HepG2 (cell line): ENCODE results near the gene DPY19L3. TPM values are rescaled to one million over a fixed set of nuclear protein-coding genes. Genes with fewer than 3 reads are reported as not detected.

Source experiments
- ASH2L ChIP-seq: fragments of 300-600, 200-600 bp; sonication (generic); IDR thresholded peaks from 2 replicates; pipeline ENCODE4 v1.7.0; 2017; ENCODE audit warnings: low read depth, mild to moderate bottlenecking, moderate library complexity, mixed read lengths, low read length; ENCODE audit not compliant: insufficient read length
- HIVEP1 ChIP-seq: sonication (generic); formaldehyde crosslinking; IDR thresholded peaks from 2 replicates; pipeline ENCODE4 v1.4.0; 2020; ENCODE audit warnings: mild to moderate bottlenecking, missing genetic modification reagents
- HOXA9 ChIP-seq: sonication (generic); formaldehyde crosslinking; IDR thresholded peaks from 2 replicates; pipeline ENCODE4 v1.8.1; 2022; ENCODE audit warnings: missing genetic modification reagents, mild to moderate bottlenecking, moderate library complexity, borderline replicate concordance
- KMT2A ChIP-seq: sonication (generic); formaldehyde crosslinking; IDR thresholded peaks from 2 replicates; pipeline ENCODE4 v1.4.0; 2020; ENCODE audit warnings: missing genetic modification reagents
- MIXL1 ChIP-seq: IDR thresholded peaks from 2 replicates; pipeline ENCODE4 v1.6.1; 2016
- NONO ChIP-seq, 2 experiments: fragments of 450-650 bp in 1 of 2; sonication (generic) in 1 of 2; formaldehyde crosslinking in 1 of 2; IDR thresholded peaks in 1 of 2; conservative IDR thresholded peaks in 1 of 2; 2 replicates each; pipeline versions ENCODE4 v1.6.1 to v1.8.0; 2017 to 2022; ENCODE audit warnings: mild to moderate bottlenecking in 1 of 2, missing genetic modification reagents in 1 of 2, moderate library complexity in 1 of 2
- PHF21A ChIP-seq: sonication (generic); formaldehyde crosslinking; IDR thresholded peaks from 2 replicates; pipeline ENCODE4 v1.5.0; 2020; ENCODE audit warnings: mild to moderate bottlenecking, missing genetic modification reagents
- YEATS4 ChIP-seq: sonication (generic); formaldehyde crosslinking; IDR thresholded peaks from 2 replicates; pipeline ENCODE4 v1.4.0; 2020; ENCODE audit warnings: missing genetic modification reagents, borderline replicate concordance
- ZNF143 ChIP-seq: sonication (generic); formaldehyde crosslinking; IDR thresholded peaks from 2 replicates; pipeline ENCODE4 v1.4.0; 2020; ENCODE audit warnings: missing genetic modification reagents
- ZNF225 ChIP-seq: sonication (generic); formaldehyde crosslinking; IDR thresholded peaks from 2 replicates; pipeline ENCODE4 v1.4.0; 2020; ENCODE audit warnings: mild to moderate bottlenecking, missing genetic modification reagents
- ZNF34 ChIP-seq: sonication (generic); formaldehyde crosslinking; IDR thresholded peaks from 2 replicates; pipeline ENCODE4 v1.4.0; 2020; ENCODE audit warnings: mild to moderate bottlenecking, missing genetic modification reagents, borderline replicate concordance
- ZNF556 ChIP-seq: sonication (generic); formaldehyde crosslinking; IDR thresholded peaks from 2 replicates; pipeline ENCODE4 v1.4.0; 2020; ENCODE audit warnings: mild to moderate bottlenecking, missing genetic modification reagents, borderline replicate concordance
- ZNF772 ChIP-seq: sonication (generic); formaldehyde crosslinking; IDR thresholded peaks from 2 replicates; pipeline ENCODE4 v1.5.0; 2020; ENCODE audit warnings: mild to moderate bottlenecking, missing genetic modification reagents
- polyA plus RNA-seq, 8 experiments: library from polyadenylated mRNA; depleted of rRNA in 3 of 8; stranded (reverse) in 7 of 8; unstranded in 1 of 8; fragments of >200 nt; fragmentation: Illumina TruSeq in 4 of 8; extraction: Trizol in 4 of 8; gene quantifications; 2 replicates each; pipeline versions ENCODE4 v1.2.1 to v1.2.3, GENCODE V29; 2011 to 2016; ENCODE audit warnings: low read depth in 4 of 8, missing spikeins in 1 of 8, mixed read lengths in 1 of 8; ENCODE audit not compliant: insufficient read depth in 1 of 8
- total RNA-seq, 5 experiments: library from RNA; depleted of rRNA; stranded (reverse); fragments of >200 nt; fragmentation: Illumina TruSeq; extraction: Trizol; gene quantifications; 2 replicates each; pipeline ENCODE4 v1.2.3, GENCODE V29; 2016; ENCODE audit warnings: low read depth in 1 of 5
- TF ChIP-seq, protein P1 (sequence below): sonication (generic); formaldehyde crosslinking; IDR thresholded peaks from 2 replicates; pipeline ENCODE4 v1.9.0; 2022; ENCODE audit warnings: missing genetic modification reagents, mild to moderate bottlenecking, borderline replicate concordance
- TF ChIP-seq, protein P2 (sequence below): fragments of 450-650 bp; IDR thresholded peaks from 2 replicates; pipeline ENCODE4 v1.6.1; 2017; ENCODE audit warnings: mild to moderate bottlenecking
- TF ChIP-seq, protein P3 (sequence below): sonication (generic); formaldehyde crosslinking; IDR thresholded peaks from 2 replicates; pipeline ENCODE4 v1.8.1; 2022; ENCODE audit warnings: low read depth, mild to moderate bottlenecking, missing genetic modification reagents
- TF ChIP-seq, protein P4 (sequence below): IDR thresholded peaks from 2 replicates; pipeline ENCODE4 v1.6.1; 2016; ENCODE audit warnings: missing compliant biosample characterization, missing genetic modification reagents, borderline replicate concordance

DPY19L3 gene
- total and polyA plus RNA-seq, 2 of the 13 experiments (the other 11 are each of a cell fraction or from before 2014, with no cell fraction given), result 21.6 to 25.2 TPM

DNA sequence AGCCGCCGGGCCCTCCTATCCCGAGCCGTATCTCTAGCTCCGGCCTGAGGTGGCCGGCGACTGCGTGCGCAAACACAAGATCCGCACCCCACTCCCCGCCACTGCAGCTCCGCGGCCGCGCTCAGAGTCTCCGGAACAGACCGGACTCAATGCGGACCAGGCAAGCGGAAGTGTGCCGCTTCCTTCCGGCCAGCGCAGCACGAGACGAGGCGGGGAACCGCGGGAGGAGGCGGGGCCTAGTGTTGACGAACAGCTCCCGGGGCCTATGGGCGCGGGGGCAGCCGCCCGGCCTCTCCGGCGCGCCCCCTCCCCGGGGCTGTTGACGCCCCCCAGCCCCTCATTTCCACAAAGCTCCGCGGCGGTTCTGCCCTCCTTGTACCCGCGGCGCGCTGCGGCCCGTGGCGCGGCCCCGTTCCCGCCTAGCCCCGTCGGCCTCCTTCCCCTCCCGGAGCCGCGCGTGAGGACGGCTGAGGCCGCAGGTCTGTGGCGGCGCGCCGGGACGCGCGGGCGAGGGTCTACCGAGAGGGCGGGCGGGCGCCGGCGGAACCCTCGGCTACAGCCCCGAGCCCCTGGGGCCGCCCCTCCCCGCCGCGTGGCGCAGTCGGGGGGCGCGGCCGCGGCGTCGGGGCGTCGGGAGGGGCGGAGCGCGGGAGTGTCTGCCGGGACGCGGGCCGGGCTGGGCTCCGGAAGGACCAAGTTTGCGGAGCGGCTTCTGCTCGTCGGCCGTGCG, at the start of gene DPY19L3 (continued):
- TF ChIP-seq ZNF772 (0 out of 2 replicates have a peak, but pooled peaks have one; percentile 19), NONO (IDR thresholded peaks at IDR 0.05) (no peak), NONO (CRISPR knock-in tag; conservative IDR thresholded peaks at IDR 0.05) (peak; percentile 90), PHF21A (peak; percentile 52; the same call in 1 of the 2 replicates), KMT2A (CRISPR knock-in tag) (peak; percentile 79; the same call in 1 of the 2 replicates), MIXL1 (CRISPR knock-in tag) (peak; percentile 64; the same call in 1 of the 2 replicates), ZNF225 (0 out of 2 replicates have a peak, but pooled peaks have one; percentile 71), ZNF143 (0 out of 2 replicates have a peak, but pooled peaks have one; percentile 42), YEATS4 (CRISPR knock-in tag) (peak; percentile 89), ZNF556 (CRISPR knock-in tag) (peak; percentile 28; the same call in 1 of the 2 replicates), HIVEP1 (0 out of 2 replicates have a peak, but pooled peaks have one; percentile 84), HOXA9 (0 out of 2 replicates have a peak, but pooled peaks have one; percentile 64), ASH2L (peak; percentile 86), ZNF34 (CRISPR knock-in tag) (no peak; the same call in 1 of the 2 replicates)
- TF ChIP-seq, protein P1, sequence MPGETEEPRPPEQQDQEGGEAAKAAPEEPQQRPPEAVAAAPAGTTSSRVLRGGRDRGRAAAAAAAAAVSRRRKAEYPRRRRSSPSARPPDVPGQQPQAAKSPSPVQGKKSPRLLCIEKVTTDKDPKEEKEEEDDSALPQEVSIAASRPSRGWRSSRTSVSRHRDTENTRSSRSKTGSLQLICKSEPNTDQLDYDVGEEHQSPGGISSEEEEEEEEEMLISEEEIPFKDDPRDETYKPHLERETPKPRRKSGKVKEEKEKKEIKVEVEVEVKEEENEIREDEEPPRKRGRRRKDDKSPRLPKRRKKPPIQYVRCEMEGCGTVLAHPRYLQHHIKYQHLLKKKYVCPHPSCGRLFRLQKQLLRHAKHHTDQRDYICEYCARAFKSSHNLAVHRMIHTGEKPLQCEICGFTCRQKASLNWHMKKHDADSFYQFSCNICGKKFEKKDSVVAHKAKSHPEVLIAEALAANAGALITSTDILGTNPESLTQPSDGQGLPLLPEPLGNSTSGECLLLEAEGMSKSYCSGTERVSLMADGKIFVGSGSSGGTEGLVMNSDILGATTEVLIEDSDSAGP (CRISPR knock-in tag), result peak; percentile 65; the same call in 1 of the 2 replicates
- TF ChIP-seq, protein P2, sequence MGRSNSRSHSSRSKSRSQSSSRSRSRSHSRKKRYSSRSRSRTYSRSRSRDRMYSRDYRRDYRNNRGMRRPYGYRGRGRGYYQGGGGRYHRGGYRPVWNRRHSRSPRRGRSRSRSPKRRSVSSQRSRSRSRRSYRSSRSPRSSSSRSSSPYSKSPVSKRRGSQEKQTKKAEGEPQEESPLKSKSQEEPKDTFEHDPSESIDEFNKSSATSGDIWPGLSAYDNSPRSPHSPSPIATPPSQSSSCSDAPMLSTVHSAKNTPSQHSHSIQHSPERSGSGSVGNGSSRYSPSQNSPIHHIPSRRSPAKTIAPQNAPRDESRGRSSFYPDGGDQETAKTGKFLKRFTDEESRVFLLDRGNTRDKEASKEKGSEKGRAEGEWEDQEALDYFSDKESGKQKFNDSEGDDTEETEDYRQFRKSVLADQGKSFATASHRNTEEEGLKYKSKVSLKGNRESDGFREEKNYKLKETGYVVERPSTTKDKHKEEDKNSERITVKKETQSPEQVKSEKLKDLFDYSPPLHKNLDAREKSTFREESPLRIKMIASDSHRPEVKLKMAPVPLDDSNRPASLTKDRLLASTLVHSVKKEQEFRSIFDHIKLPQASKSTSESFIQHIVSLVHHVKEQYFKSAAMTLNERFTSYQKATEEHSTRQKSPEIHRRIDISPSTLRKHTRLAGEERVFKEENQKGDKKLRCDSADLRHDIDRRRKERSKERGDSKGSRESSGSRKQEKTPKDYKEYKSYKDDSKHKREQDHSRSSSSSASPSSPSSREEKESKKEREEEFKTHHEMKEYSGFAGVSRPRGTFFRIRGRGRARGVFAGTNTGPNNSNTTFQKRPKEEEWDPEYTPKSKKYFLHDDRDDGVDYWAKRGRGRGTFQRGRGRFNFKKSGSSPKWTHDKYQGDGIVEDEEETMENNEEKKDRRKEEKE, result no peak
- TF ChIP-seq, protein P3, sequence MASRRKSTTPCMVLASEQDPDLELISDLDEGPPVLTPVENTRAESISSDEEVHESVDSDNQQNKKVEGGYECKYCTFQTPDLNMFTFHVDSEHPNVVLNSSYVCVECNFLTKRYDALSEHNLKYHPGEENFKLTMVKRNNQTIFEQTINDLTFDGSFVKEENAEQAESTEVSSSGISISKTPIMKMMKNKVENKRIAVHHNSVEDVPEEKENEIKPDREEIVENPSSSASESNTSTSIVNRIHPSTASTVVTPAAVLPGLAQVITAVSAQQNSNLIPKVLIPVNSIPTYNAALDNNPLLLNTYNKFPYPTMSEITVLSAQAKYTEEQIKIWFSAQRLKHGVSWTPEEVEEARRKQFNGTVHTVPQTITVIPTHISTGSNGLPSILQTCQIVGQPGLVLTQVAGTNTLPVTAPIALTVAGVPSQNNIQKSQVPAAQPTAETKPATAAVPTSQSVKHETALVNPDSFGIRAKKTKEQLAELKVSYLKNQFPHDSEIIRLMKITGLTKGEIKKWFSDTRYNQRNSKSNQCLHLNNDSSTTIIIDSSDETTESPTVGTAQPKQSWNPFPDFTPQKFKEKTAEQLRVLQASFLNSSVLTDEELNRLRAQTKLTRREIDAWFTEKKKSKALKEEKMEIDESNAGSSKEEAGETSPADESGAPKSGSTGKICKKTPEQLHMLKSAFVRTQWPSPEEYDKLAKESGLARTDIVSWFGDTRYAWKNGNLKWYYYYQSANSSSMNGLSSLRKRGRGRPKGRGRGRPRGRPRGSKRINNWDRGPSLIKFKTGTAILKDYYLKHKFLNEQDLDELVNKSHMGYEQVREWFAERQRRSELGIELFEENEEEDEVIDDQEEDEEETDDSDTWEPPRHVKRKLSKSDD (CRISPR knock-in tag), result peak; percentile 65; the same call in 1 of the 2 replicates
- TF ChIP-seq, protein P4, sequence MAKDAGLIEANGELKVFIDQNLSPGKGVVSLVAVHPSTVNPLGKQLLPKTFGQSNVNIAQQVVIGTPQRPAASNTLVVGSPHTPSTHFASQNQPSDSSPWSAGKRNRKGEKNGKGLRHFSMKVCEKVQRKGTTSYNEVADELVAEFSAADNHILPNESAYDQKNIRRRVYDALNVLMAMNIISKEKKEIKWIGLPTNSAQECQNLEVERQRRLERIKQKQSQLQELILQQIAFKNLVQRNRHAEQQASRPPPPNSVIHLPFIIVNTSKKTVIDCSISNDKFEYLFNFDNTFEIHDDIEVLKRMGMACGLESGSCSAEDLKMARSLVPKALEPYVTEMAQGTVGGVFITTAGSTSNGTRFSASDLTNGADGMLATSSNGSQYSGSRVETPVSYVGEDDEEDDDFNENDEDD (CRISPR knock-in tag), result peak; percentile 88; the same call in 1 of the 2 replicates
